ENCODE measurements around the gene MYBPHL.

MYBPHL gene

GRCh38 chr1:109250454-109251276 is 56.1 kb downstream of the MYBPHL start:
- DNase-seq = no peak

- no peak for DNase-seq
Measured at GRCh38 chr1:109249654-109250401, 57.0 kb downstream of the MYBPHL start.

- peak; percentile 53 for DNase-seq
Measured at GRCh38 chr1:109248797-109249629, 57.8 kb downstream of the MYBPHL start, which contains the start of gene CELSR2. Gene CELSR2 (plus strand): TSS chr1:109249539. CDS start chr1:109250080, 541 bp downstream.

- no peak for DNase-seq
Measured at GRCh38 chr1:109248444-109248796, 58.4 kb downstream of the MYBPHL start.

GRCh38 chr1:109247401-109248365 is 59.1 kb downstream of the MYBPHL start:
- no peak for DNase-seq

DNA sequence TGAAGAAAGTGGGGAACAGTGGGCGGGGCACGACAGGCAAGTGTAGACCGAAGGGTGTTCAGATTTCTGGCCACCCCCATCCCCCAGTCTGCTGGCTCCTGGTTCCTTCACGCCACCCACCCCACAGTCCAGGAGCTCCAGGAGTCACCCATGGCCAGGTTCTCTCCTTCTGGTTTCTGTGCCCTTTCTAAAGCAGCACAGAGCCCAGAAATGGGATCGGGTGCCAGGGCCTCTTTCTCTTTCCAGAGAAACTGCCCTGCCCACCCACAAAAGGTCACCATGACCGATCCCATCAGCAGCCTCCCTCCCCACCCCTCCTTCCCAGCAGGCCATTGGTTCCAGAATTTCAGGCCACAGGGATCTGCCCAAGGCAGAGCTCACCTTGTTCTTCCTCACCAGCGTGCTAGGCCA is 60.7 kb downstream of the MYBPHL start:
- no peak for DNase-seq

DNA sequence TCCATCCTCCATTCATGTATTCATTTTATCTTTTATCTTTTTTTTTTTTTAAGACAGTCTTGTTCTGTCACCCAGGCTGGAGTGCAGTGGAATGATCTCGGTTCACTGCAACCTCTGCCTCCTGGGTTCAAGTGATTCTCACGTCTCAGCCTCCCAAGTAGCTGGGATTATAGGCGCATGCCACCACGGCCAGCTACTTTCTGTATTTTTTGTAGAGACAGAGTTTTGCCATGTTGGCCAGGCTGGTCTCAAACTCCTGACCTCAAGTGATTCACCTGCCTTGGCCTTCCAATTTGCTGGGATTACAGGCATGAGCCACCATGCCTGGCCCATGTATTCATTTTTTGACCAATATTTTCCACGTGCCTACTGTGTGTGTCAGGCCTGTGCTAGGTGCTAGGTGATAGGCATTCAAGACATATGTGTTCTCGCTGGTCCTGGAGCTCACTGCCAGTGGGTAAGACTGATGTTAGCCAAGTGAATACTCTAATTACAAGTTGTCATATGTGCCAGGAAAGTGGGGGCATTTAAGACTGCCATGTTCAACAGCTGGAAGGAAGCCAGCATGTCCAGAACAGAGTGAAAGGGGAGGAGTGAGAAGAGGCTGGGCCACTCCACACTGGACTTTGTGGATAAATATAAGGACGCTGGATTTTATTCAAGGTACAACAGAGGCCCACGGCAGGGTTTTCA is 62.8 kb downstream of the MYBPHL start:
- DNase-seq = no peak

DNA sequence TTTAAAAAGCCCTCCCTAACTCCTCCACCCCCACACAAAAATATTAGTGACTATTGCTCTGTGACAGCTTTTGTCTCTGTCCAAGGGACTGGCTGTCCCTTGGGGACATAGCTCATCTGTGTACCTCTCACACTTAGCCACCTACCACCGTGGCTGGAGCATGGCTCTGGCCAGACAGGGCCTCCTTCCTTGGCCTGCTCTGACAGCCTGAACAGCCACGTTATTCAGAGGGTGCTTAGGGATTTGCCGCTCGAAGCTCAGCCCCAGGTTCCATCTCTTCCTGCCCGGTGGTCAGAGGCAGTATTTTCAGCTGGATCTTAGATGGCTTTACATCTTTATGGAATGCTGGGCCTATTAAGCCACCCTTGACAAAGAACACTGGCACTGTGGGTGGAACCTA is 63.6 kb downstream of the MYBPHL start:
- no peak for DNase-seq

- no peak for DNase-seq
Measured at GRCh38 chr1:109242387-109242786, 64.4 kb downstream of the MYBPHL start.
